MG63 (cell line): Measurements from ENCODE around the gene TMEM61. TPM values are rescaled to one million over a fixed set of nuclear protein-coding genes. Genes with fewer than 3 reads are reported as not detected.

Source experiments
- DNase-seq: peaks from one replicate; pipeline ENCODE4 v3.0.0-alpha.2; 2020
- H3K27me3 ChIP-seq: fragments of 250-450 bp; sonication (Bioruptor Pico); 2 replicates; pipeline ENCODE4 v1.5.1; 2020; ENCODE audit warnings: mild to moderate bottlenecking, moderate library complexity
- H3K36me3 ChIP-seq: fragments of 250-450 bp; sonication (Bioruptor Pico); 2 replicates; pipeline ENCODE4 v1.5.1; 2020; ENCODE audit warnings: mild to moderate bottlenecking, moderate library complexity
- H3K4me3 ChIP-seq: fragments of 250-450 bp; sonication (Bioruptor Pico); 2 replicates; pipeline ENCODE4 v1.5.1; 2020; ENCODE audit warnings: mild to moderate bottlenecking, moderate library complexity
- H3K9me3 ChIP-seq: fragments of 250-450 bp; sonication (Bioruptor Pico); 2 replicates; pipeline ENCODE4 v1.5.1; 2020; ENCODE audit warnings: mild to moderate bottlenecking, moderate library complexity
- total RNA-seq: library from RNA; depleted of rRNA; stranded (reverse); fragments of >200 nt; shearing (Covaris generic); gene quantifications from 2 replicates; pipeline ENCODE4 v1.2.3, GENCODE V29; 2014; ENCODE audit warnings: low replicate concordance; rRNA removed

Gene TMEM61
- total RNA-seq, 1 experiment from 2014 or later = not detected

GRCh38 chr1:55037733-55038551 lies 57.5 kb downstream of the TMEM61 start:
- no peaks in the 10 kb centered on the region for H3K27me3 ChIP-seq
- no peaks in the 10 kb centered on the region for H3K36me3 ChIP-seq
- no peaks in the 10 kb centered on the region for H3K9me3 ChIP-seq
- no peak for DNase-seq
- no peak overlapping the region for H3K4me3 ChIP-seq

DNA sequence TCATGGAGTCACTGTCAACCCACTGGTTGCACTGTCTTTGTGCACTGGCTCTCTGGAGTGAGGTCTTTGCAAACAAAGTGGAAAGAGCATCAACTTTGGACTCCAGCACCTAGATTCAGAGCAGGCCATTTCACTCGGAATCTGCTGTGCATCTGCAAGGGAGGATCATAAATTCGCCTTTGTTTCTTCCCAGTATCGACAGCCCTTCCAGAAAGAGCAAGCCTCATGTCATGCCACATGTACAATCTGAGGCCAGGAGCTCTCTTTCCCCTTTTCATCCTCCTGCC lies 58.1 kb downstream of the TMEM61 start:
- Histone ChIP-seq H3K4me3 (no peak overlapping the region), H3K27me3 (no peaks in the 10 kb centered on the region), H3K9me3 (no peaks in the 10 kb centered on the region), H3K36me3 (no peaks in the 10 kb centered on the region)
- DNase-seq = no peak

DNA sequence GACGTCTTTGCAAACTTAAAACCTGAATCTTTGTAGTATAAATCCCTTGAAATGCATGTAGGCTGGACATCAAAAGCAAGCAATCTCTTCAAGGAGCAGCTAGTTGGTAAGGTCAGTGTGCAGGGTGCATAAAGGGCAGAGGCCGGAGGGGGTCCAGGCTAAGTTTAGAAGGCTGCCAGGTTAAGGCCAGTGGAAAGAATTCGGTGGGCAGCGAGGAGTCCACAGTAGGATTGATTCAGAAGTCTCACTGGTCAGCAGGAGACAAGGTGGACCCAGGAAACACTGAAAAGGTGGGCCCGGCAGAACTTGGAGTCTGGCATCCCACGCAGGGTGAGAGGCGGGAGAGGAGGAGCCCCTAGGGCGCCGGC lies 58.5 kb downstream of the TMEM61 start:
- H3K9me3 ChIP-seq = no peaks in the 10 kb centered on the region
- H3K4me3 ChIP-seq = no peak overlapping the region
- DNase-seq = no peak
- no peaks in the 10 kb centered on the region for H3K27me3 ChIP-seq
- no peaks in the 10 kb centered on the region for H3K36me3 ChIP-seq

DNA sequence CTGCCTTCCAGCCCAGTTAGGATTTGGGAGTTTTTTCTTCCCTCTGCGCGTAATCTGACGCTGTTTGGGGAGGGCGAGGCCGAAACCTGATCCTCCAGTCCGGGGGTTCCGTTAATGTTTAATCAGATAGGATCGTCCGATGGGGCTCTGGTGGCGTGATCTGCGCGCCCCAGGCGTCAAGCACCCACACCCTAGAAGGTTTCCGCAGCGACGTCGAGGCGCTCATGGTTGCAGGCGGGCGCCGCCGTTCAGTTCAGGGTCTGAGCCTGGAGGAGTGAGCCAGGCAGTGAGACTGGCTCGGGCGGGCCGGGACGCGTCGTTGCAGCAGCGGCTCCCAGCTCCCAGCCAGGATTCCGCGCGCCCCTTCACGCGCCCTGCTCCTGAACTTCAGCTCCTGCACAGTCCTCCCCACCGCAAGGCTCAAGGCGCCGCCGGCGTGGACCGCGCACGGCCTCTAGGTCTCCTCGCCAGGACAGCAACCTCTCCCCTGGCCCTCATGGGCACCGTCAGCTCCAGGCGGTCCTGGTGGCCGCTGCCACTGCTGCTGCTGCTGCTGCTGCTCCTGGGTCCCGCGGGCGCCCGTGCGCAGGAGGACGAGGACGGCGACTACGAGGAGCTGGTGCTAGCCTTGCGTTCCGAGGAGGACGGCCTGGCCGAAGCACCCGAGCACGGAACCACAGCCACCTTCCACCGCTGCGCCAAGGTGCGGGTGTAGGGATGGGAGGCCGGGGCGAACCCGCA lies 59.1 kb downstream of the TMEM61 start, which contains the start of gene PCSK9:
Gene PCSK9 (plus strand): TSS at position 207 of the 741 bp plus-strand sequence. CDS start 290 bp downstream, at position 497.
- no peak for DNase-seq
- Histone ChIP-seq H3K4me3 (no peak within 1 kb of the TSS), H3K27me3 (no peaks in the 10 kb centered on the region)

DNA sequence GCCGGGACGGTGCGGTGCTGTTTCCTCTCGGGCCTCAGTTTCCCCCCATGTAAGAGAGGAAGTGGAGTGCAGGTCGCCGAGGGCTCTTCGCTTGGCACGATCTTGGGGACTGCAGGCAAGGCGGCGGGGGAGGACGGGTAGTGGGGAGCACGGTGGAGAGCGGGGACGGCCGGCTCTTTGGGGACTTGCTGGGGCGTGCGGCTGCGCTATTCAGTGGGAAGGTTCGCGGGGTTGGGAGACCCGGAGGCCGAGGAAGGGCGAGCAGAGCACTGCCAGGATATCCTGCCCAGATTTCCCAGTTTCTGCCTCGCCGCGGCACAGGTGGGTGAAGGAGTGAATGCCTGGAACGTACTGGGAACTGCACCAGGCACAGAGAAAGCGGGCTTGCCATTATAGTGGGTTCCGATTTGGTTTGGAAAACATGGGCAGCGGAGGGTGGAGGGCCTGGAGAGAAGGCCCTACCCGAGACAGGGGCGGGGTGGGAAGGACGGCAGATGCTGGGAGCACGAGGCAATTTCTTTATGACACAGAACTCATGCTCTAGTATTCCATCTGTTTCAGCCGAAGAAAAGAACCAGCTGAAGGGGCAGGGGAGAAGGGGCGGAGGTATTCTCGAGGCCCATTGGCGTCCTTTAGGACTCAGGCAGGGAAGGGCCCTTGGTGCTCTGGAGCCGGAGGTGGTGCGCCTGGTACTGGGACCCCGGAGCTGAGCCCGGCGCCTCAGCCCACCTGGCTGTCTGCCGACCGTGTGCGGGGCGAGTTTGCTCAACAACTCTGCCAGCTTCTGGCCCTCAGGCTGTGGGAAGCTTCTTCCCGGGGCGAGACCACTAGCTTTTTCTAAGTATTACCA lies 59.9 kb downstream of the TMEM61 start:
- no peaks in the 10 kb centered on the region for H3K27me3 ChIP-seq
- H3K4me3 ChIP-seq = no peak overlapping the region
- H3K36me3 ChIP-seq = no peaks in the 10 kb centered on the region
- no peaks in the 10 kb centered on the region for H3K9me3 ChIP-seq
- DNase-seq = no peak

More for the DNA sequence above, 59.1 kb downstream of the TMEM61 start, which contains the start of gene PCSK9:
- no peaks in the 10 kb centered on the region for H3K9me3 ChIP-seq
- no peaks in the 10 kb centered on the region for H3K36me3 ChIP-seq

DNA sequence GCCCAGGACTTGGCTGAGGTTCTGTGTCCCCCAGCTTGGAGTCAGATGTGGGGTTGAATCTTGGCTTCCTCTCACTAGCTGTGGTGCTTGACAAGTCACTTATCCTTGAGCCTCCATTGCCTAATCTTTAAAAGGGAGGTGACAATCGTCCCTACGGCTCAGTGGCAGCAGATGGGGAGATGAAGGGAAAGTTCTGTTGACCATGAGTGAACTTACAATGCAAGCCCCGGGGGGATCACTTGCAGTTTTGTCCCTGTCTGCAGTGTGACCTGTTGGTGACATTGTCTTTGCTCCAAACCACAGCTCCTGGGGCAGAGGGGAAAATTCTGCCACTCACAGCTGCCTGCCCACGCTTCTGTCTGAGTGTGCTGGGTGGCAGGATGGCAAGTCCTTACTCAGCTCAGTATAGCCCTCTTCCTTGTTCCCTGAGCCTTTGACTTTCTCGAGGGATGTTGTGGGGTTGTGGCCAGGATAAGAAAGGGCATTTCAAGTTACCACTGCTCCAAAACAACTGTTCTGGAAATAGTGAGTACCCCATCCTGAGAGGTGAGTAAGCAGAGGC lies 60.6 kb downstream of the TMEM61 start:
- no peaks in the 10 kb centered on the region for H3K27me3 ChIP-seq

GRCh38 chr1:55041613-55042012 lies 61.2 kb downstream of the TMEM61 start:
- DNase-seq = no peak
- Histone ChIP-seq H3K9me3 (no peaks in the 10 kb centered on the region), H3K36me3 (no peaks in the 10 kb centered on the region), H3K27me3 (no peaks in the 10 kb centered on the region), H3K4me3 (no peak overlapping the region)

More for the DNA sequence above, 60.6 kb downstream of the TMEM61 start:
- no peak for DNase-seq
- no peaks in the 10 kb centered on the region for H3K9me3 ChIP-seq
- H3K4me3 ChIP-seq = no peak overlapping the region
- no peaks in the 10 kb centered on the region for H3K36me3 ChIP-seq

Other genes starting within 250 kb of the TMEM61 start
- 5.5 and 7.5 TPM in 2 replicates for gene PARS2, start 216.1 kb upstream of the TMEM61 start, total RNA-seq
- gene TTC22, start 179.3 kb upstream of the TMEM61 start, total RNA-seq = not detected in 2 replicates
- 165 and 174 TPM in 2 replicates for gene DHCR24, start 93.4 kb upstream of the TMEM61 start, total RNA-seq
- gene BSND, start 18.3 kb downstream of the TMEM61 start, total RNA-seq = not detected in 2 replicates
- gene PCSK9, start 58.9 kb downstream of the TMEM61 start, total RNA-seq = not detected in 2 replicates
- gene USP24, start 234.7 kb downstream of the TMEM61 start, total RNA-seq = 9.9 and 12.3 TPM in 2 replicates